PC-3 (cell line): ENCODE data around the gene HBEGF. TPM values are rescaled to one million over a fixed set of nuclear protein-coding genes. Genes with fewer than 3 reads are reported as not detected.
A peak's percentile ranks its signal among the peaks of the same experiment; 100 is the strongest.

Experiments used
- ATAC-seq: fragments of 200-7000 bp; cut with Tn5 transposase; 2 replicates; pipeline ENCODE4 v1.9.1; 2020; ENCODE audit warnings: mild to moderate bottlenecking, moderate library complexity
- BruUV-seq: library from RNA; stranded (reverse); fragments of 400-500 nt; replicated peaks from 2 replicates; lab custom pipeline; 2021; lab: Mats Ljungman, UMichigan
- CTCF ChIA-PET: fragments of 300-600 bp; sonication (Branson Sonifier 250); formaldehyde crosslinking; loops from one replicate; lab custom pipeline; 2022; ENCODE audit warnings: antibody characterized with exemption; lab: Charles Lee
- POLR2A ChIA-PET: fragments of 300-600 bp; sonication (Branson Sonifier 250); formaldehyde crosslinking; loops from one replicate; lab custom pipeline; 2022; ENCODE audit warnings: antibody characterized with exemption; ENCODE audit not compliant: unreplicated experiment; lab: Charles Lee
- DNase-seq: peaks from one replicate; pipeline ENCODE4 v3.0.0-alpha.2; 2015
- H2AFZ ChIP-seq: fragments of 300-600 bp; sonication (generic); 2 replicates; pipeline ENCODE4 v1.6.0; 2016; ENCODE audit warnings: antibody characterized with exemption, low read length
- H3F3A ChIP-seq: fragments of 300-600 bp; sonication (generic); one replicate; pipeline ENCODE4 v1.6.0; 2017; ENCODE audit warnings: antibody characterized with exemption, low read length, control low read depth, mild to moderate bottlenecking; ENCODE audit not compliant: unreplicated experiment
- H3K27ac ChIP-seq: fragments of 300-600 bp; sonication (generic); 2 replicates; pipeline ENCODE4 v1.5.1; 2016; ENCODE audit warnings: mild to moderate bottlenecking, low read length
- H3K27me3 ChIP-seq: fragments of 300-600 bp; sonication (generic); 2 replicates; pipeline ENCODE4 v1.6.1; 2016; ENCODE audit warnings: low read length, mixed read lengths
- H3K36me3 ChIP-seq: fragments of 300-600 bp; sonication (generic); 2 replicates; pipeline ENCODE4 v1.6.1; 2016; ENCODE audit warnings: low read depth, mixed run types, low read length, mixed read lengths
- H3K4me1 ChIP-seq: fragments of 300-600 bp; sonication (generic); 2 replicates; pipeline ENCODE4 v1.5.1; 2016; ENCODE audit warnings: low read length; ENCODE audit not compliant: insufficient read depth
- H3K4me2 ChIP-seq: fragments of 300-600 bp; sonication (generic); 2 replicates; pipeline ENCODE4 v1.6.0; 2016; ENCODE audit warnings: low read length
- H3K4me3 ChIP-seq: fragments of 300-600 bp; sonication (generic); 2 replicates; pipeline ENCODE4 v1.5.1; 2016; ENCODE audit warnings: mild to moderate bottlenecking, low read length, mixed read lengths
- H3K79me2 ChIP-seq: fragments of 300-600 bp; sonication (generic); 2 replicates; pipeline ENCODE4 v1.6.1; 2017; ENCODE audit warnings: low read length, mixed read lengths
- H3K9ac ChIP-seq: fragments of 300-600 bp; sonication (generic); 2 replicates; pipeline ENCODE4 v1.6.0; 2016; ENCODE audit warnings: mild to moderate bottlenecking, low read length
- H3K9me2 ChIP-seq: fragments of 300-600 bp; sonication (generic); replicated peaks from 2 replicates; pipeline ENCODE4 v1.6.1; 2016; ENCODE audit warnings: mixed run types, low read length, mixed read lengths
- H3K9me3 ChIP-seq: fragments of 300-600 bp; sonication (generic); 2 replicates; pipeline ENCODE4 v1.6.1; 2016; ENCODE audit warnings: low read length, mixed read lengths
- H4K20me1 ChIP-seq: fragments of 300-600 bp; sonication (generic); 2 replicates; pipeline ENCODE4 v1.6.1; 2016; ENCODE audit warnings: low read length, mixed read lengths
- EZH2 ChIP-seq: fragments of 300-600 bp; sonication (generic); IDR thresholded peaks from one replicate; pipeline ENCODE4 v1.6.1; 2017; ENCODE audit warnings: antibody characterized with exemption, mild to moderate bottlenecking, low read length; ENCODE audit not compliant: unreplicated experiment
- EZH2phosphoT487 ChIP-seq: fragments of 300-600 bp; sonication (generic); IDR thresholded peaks from 2 replicates; pipeline ENCODE4 v1.6.1; 2018; ENCODE audit warnings: mild to moderate bottlenecking, antibody characterized with exemption, low read length, borderline replicate concordance
- intact Hi-C: fragments of 100-400 bp; cut with micrococcal nuclease; formaldehyde crosslinking; loops from 2 replicates; pipeline ENCODE4 v1.9.0; 2023
- total RNA-seq: library from RNA; depleted of rRNA; stranded (reverse); fragments of >200 nt; gene quantifications from 2 replicates; pipeline ENCODE4 v1.2.3, GENCODE V29; 2014
- TF ChIP-seq, protein P1 (sequence below): fragments of 300-600 bp; sonication (generic); conservative IDR thresholded peaks from 2 replicates; pipeline ENCODE4 v1.5.1; 2017; ENCODE audit warnings: antibody characterized with exemption, low read depth, mild to moderate bottlenecking, low read length

Gene HBEGF
- total RNA-seq, 1 experiment from 2014 or later = 82.6 TPM

- no peaks in the 10 kb centered on the region for H3K9me3 ChIP-seq
- H3K79me2 ChIP-seq = peaks cover 38% of the 10 kb centered on the region
- no peak overlapping the region for H3K9ac ChIP-seq
- no TSS peak for BruUV-seq
- H3K4me2 ChIP-seq = no peak overlapping the region
- H3K27me3 ChIP-seq = no peaks in the 10 kb centered on the region
- H3K27ac ChIP-seq = no peak overlapping the region
- H3K9me2 ChIP-seq = no peaks in the 10 kb centered on the region
- H3K4me1 ChIP-seq = peaks cover 28% of the 10 kb centered on the region
- DNase-seq (no peak), ATAC-seq (no peak)
- no peaks in the 10 kb centered on the region for H3F3A ChIP-seq
- ChIA-PET CTCF (no interaction called here), POLR2A (interaction anchor here (0.6 kb wide), 1 partner anchor 20 kb away, joined by 4 read pairs; no protein-coding TSS in a partner anchor)
- no peak overlapping the region for H3K4me3 ChIP-seq
- peaks cover 7% of the 10 kb centered on the region; the same call in 1 of the 2 replicates for H3K36me3 ChIP-seq
- TF ChIP-seq, protein P1, sequence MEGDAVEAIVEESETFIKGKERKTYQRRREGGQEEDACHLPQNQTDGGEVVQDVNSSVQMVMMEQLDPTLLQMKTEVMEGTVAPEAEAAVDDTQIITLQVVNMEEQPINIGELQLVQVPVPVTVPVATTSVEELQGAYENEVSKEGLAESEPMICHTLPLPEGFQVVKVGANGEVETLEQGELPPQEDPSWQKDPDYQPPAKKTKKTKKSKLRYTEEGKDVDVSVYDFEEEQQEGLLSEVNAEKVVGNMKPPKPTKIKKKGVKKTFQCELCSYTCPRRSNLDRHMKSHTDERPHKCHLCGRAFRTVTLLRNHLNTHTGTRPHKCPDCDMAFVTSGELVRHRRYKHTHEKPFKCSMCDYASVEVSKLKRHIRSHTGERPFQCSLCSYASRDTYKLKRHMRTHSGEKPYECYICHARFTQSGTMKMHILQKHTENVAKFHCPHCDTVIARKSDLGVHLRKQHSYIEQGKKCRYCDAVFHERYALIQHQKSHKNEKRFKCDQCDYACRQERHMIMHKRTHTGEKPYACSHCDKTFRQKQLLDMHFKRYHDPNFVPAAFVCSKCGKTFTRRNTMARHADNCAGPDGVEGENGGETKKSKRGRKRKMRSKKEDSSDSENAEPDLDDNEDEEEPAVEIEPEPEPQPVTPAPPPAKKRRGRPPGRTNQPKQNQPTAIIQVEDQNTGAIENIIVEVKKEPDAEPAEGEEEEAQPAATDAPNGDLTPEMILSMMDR = no peak
- TF ChIP-seq EZH2 = no peak
- TF ChIP-seq EZH2phosphoT487 = no peak
- H2AFZ ChIP-seq = no peak overlapping the region
- H4K20me1 ChIP-seq = no peaks in the 10 kb centered on the region
- intact Hi-C loops = loop anchor here (2.0 kb wide), 1 partner anchor 41 kb away; no protein-coding TSS in a partner anchor
These were observed 42.4 kb downstream of the HBEGF start for GRCh38 chr5:140303966-140304365.

DNA sequence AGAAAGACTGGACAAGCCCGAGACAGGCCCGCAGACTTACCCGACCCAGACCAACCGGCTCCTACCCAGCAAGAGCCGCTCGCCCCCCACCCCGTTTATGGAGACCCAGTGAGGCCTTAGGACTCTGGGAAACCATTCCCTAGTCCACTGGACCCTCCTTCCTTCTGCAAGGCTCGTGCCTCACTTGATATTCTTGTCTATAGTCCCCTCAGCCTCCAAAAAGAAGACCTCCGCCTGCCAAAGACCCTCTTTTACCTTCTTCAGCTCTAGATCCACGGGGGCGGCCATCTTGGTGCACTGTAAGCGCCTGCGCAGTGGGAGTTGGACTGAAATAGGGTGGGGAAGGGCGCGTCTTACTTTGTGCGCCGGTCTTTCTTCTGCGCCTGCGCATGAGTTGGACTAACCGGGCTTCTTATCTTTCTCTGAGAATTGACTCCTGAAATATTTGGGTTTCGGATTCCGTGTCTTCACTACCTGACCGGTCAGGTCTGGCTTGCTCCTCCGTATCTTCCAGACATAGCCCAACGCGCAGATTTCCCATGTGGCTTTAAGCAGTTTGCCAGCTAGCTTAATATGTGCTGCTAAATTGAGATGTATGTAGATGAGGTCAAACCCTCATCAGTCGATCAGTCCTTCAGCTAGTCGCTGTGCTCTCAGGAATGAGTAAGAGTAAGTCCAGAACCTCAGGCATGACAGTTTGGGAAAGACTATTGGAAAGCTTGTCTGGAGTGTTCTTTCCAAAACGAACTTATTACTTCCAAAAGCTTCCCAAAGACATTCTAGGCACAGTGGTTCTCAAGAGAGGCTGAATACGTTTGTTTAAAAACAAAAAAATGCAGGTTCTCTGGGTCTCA, 43.4 kb downstream of the HBEGF start, which contains the start of gene PFDN1:
Gene PFDN1 (minus strand): TSS at position 316 of the 854 bp plus-strand sequence. CDS start 28 bp downstream, at position 288.
- CTCF ChIA-PET = interaction anchor here (0.6 kb wide), 1 partner anchor 44 kb away, joined by 3 read pairs; no protein-coding TSS in a partner anchor
- H3K27me3 ChIP-seq = no peaks in the 10 kb centered on the region

DNA sequence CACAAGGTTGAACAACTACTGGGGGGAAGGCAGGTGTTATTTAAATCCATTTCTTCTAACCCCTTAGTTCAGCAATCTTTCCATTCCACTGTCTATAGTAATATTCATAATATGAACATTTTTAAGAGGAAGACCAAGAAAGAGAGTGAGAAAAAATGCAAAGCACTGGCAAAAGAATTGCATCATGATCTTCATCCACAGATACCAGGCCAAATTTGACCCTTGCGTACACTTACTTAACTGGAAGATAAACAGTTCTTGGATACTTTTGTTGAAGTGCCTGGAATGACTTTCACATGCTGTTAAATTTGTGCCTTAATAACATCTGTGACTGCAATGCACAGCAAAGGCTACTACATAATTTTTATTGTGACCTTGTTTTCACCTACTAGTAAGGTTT, 45.3 kb downstream of the HBEGF start:
- Histone ChIP-seq H3K79me2 (peaks cover 63% of the 10 kb centered on the region), H3K4me2 (peak overlapping the region; percentile 89), H3F3A (no peaks in the 10 kb centered on the region), H4K20me1 (no peaks in the 10 kb centered on the region), H3K4me3 (peak overlapping the region; percentile 92; the same call in 1 of the 2 replicates), H3K9ac (no peak overlapping the region), H3K27me3 (no peaks in the 10 kb centered on the region), H3K4me1 (peaks cover 54% of the 10 kb centered on the region), H3K9me3 (no peaks in the 10 kb centered on the region), H3K36me3 (peaks cover 10% of the 10 kb centered on the region; the same call in 1 of the 2 replicates), H3K9me2 (no peaks in the 10 kb centered on the region), H2AFZ (no peak overlapping the region), H3K27ac (no peak overlapping the region)
- BruUV-seq = no TSS peak
- ChIA-PET CTCF (no interaction called here), POLR2A (no interaction called here)
- intact Hi-C loops = no loop called here
- ATAC-seq (no peak), DNase-seq (no peak)
- TF ChIP-seq EZH2phosphoT487 = no peak
- TF ChIP-seq, protein P1 = no peak
- TF ChIP-seq EZH2 = no peak

More for the DNA sequence above, 43.4 kb downstream of the HBEGF start, which contains the start of gene PFDN1:
- Histone ChIP-seq H3K9me3 (no peaks in the 10 kb centered on the region), H3K9ac (peak within 1 kb of the TSS; percentile 93), H2AFZ (peak within 1 kb of the TSS; percentile 87), H3F3A (no peaks in the 10 kb centered on the region), H3K27ac (peak within 1 kb of the TSS; percentile 73), H3K4me3 (peak within 1 kb of the TSS; percentile 92), H3K4me1 (peaks cover 38% of the 10 kb centered on the region), H3K4me2 (peak within 1 kb of the TSS; percentile 89), H4K20me1 (no peaks in the 10 kb centered on the region), H3K79me2 (peaks cover 44% of the 10 kb centered on the region), H3K36me3 (peaks cover 7% of the 10 kb centered on the region; the same call in 1 of the 2 replicates), H3K9me2 (no peaks in the 10 kb centered on the region)
- TF ChIP-seq EZH2 = no peak
- peak; percentile 93 for ATAC-seq
- TSS peak; percentile 97 for BruUV-seq
- intact Hi-C loops = loop anchor here (2.0 kb wide), 1 partner anchor 42 kb away; no protein-coding TSS in a partner anchor
- peak; percentile 96 for DNase-seq
- POLR2A ChIA-PET = interaction anchor here (0.5 kb wide), 2 partner anchors 10 to 44 kb away, joined by 3 to 6 read pairs; partner anchors contain the start of gene HBEGF
